HG02885 (cell line): Measurements from ENCODE around the gene REEP5.
A peak's percentile ranks its signal among the peaks of the same experiment; 100 is the strongest.
"Not testable (repeated sequence)": the region's sequence is repeated elsewhere in the genome, so short reads cannot be mapped to it uniquely, and the experiment has no call there.

Source experiments
- ATAC-seq: cut with Tn5 transposase; IDR thresholded peaks from one replicate; pipeline ENCODE4 v1.9.1; 2021; ENCODE audit warnings: mild to moderate bottlenecking; ENCODE audit not compliant: unreplicated experiment, poor library complexity

REEP5 gene

DNA sequence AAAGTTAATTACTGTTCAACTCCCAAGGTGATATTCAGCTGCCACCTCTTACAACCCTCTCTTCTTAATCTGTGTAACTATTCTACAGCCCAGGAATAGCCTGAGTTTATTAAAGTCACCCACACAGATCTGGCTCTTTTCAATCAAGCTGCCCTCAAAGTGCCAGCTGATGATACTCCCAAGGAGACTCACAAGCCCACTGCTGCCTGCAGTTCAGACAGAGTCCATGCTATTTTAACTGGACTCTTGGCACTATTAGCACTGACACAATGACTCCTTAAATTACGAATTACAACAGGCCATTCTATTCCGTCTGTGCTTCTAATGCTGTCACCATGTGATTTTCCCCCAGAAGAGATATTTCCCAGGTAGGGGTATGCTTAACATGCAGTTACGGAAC is 26.3 kb downstream of the REEP5 start:
- ATAC-seq: no peak

DNA sequence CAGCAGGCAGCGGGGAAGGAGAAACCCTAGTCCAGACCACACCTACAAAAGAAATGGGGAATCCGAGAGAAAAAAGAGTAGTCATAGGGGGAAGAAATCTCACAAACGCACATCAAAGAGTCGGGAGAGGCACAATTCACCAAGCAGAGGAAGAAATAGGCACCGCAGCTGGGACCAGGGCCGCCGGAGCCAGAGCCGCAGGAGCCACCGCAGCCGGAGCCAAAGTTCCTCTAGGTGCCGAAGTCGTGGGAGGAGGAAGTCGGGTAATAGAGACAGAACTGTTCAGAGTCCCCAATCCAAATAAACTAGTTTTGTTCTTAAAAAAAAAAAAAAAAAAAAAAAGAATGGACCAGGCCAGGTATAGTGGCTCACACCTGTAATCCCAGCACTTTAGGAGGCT is 29.3 kb downstream of the REEP5 start:
- ATAC-seq: no peak

DNA sequence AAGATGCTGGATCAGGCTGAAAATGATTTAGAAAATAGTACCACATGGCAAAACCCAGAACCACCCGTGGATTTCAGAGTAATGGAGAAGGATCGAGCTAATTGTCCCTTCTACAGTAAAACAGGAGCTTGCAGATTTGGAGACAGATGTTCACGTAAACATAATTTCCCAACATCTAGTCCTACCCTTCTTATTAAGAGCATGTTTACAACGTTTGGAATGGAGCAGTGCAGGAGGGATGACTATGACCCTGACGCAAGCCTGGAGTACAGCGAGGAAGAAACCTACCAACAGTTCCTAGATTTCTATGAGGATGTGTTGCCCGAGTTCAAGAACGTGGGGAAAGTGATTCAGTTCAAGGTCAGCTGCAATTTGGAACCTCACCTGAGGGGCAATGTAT is 30.0 kb downstream of the REEP5 start:
- ATAC-seq: not testable (repeated sequence)

- no peak for ATAC-seq
These were observed 35.1 kb downstream of the REEP5 start for GRCh38 chr5:112886975-112887374.

- ATAC-seq: no peak
These were observed 37.0 kb downstream of the REEP5 start for GRCh38 chr5:112885001-112885400.

DNA sequence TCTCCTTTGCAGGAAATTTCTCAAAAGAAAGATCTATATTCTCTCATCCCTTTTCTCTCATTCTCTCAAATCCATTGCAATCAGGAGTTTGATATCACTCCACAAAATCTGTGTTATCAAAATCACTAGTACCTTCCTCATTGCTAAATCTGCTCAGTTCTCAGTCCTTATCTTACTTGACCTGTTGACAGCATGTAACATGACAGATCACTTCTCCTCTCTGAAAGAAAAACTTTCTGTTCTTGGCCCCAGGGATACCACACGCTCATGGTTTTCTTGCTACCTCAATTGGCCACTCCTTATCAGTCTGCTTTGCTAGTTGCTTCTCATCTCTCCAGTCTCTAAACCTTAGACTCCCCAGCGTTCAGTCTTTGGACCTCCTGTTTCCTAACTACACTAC is 38.8 kb downstream of the REEP5 start:
- no peak for ATAC-seq

- ATAC-seq: no peak
These were observed 41.6 kb downstream of the REEP5 start for GRCh38 chr5:112880219-112880964.

DNA sequence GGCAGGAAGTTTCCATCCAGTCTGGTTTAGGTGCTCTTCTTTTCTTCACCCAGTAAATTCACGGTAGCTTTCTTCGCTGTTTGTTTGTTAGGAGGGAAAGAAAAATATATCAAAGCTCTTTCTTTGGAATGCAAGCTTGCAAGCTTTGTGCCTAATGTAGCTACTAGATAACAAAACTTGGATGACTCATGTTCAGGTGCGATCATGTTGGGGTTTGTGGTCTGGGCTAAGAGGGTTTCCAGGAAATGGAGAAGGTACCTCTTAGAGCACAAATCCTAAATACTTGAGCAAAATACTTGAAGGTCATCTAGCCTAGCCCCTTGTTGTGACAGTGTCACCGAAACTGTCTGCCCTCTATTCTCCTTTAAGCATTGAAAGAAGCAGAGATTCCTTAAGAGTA is 43.3 kb downstream of the REEP5 start:
- ATAC-seq: no peak

DNA sequence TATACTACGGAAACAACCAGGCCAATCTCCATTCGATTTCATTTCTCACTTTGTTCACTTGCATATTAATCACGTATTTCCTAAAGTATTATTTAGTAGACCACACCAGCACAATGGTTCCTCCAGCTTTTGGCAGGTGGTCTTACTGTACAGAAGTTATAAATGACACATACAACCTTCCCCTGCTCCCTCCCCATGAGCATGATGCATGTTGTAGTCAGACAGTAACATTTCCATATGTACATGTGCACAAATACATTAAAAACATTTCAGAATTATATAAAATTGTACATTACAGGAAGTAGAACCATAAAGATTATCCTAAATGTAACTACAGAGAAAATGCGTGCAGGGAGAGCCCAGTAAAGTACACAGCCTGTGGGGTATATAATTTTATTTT is 43.9 kb downstream of the REEP5 start:
- ATAC-seq: no peak

DNA sequence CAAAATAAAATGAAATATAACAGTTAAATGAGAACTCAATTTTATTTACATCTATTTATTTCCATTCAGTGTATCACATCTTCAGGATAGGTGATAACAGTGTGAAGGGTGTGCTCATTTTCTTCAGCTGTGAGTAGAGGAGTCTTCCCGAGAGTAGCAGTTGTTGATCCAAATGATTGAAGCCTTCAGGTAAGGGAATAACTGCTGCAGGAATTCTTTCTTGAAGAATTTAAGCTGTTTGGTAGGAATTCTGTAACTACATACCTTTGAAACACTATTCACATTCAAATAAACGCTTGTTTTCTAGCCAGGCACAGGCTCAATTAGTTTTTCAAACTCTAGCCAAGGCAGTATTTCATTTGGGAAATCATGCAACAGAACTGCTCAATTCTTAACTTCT is 45.7 kb downstream of the REEP5 start:
- no peak for ATAC-seq

GRCh38 chr5:112870966-112871365 is 51.1 kb downstream of the REEP5 start:
- no peak for ATAC-seq

GRCh38 chr5:112869948-112870347 is 52.1 kb downstream of the REEP5 start:
- peak; percentile 81 for ATAC-seq

GRCh38 chr5:112867411-112867810 is 54.6 kb downstream of the REEP5 start:
- no peak for ATAC-seq

- no peak for ATAC-seq
These were observed 55.3 kb downstream of the REEP5 start for GRCh38 chr5:112866739-112867138.

GRCh38 chr5:112865128-112865527 is 56.9 kb downstream of the REEP5 start:
- ATAC-seq: no peak

GRCh38 chr5:112863549-112863948 is 58.5 kb downstream of the REEP5 start:
- ATAC-seq: no peak

- ATAC-seq: no peak
These were observed 59.9 kb downstream of the REEP5 start for GRCh38 chr5:112862085-112862484.

DNA sequence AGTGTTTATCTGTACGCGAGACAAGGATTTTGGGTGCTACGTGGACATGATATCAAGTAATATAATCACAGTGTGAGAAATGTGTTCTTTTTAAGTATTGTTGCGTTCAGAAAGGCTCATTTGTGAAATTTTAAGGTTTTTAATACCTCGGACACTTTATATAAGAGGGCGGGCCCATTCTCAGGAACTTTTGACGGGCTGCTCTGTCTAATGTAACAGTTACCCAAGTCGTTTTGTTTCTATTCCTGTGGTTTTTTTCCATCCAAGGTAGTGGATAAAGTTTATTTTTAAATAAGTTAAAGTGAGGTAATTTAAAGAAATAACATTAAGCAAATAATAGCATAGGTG is 60.4 kb downstream of the REEP5 start:
- ATAC-seq: no peak

GRCh38 chr5:112860929-112861637 is 60.9 kb downstream of the REEP5 start, which contains the start of gene SRP19:
TSS of gene SRP19 (plus strand) at chr5:112861287. CDS start at chr5:112861377, 90 bp downstream.
- peak; percentile 98 for ATAC-seq

- ATAC-seq: not testable (repeated sequence)
These were observed 61.5 kb downstream of the REEP5 start for GRCh38 chr5:112860571-112860928.

DNA sequence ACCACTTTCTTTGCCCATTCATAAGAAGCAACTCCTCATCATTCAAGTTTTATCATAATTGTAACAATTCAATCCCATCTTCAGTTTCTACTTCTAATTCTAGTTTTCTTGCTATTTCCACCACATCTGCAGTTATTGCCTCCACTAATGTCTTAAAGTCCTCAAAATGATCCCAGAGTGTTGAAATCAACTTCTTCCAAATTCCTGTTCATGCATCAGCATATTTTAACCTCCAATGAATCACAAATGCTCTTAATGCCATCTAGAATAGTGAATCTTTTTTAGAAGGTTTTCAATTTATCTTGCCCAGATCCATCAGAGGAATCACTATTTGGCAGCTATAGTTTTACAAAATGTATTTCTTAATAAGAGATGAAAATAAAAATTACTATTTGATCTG is 64.2 kb downstream of the REEP5 start:
- ATAC-seq: no peak

- no peak for ATAC-seq
These were observed 67.4 kb downstream of the REEP5 start for GRCh38 chr5:112854651-112855050.
